HepG2 (cell line): ENCODE data around the gene SLX9. TPM values are rescaled to one million over a fixed set of nuclear protein-coding genes. Genes with fewer than 3 reads are reported as not detected.

ENCODE experiments used
- BCL6 ChIP-seq: IDR thresholded peaks from 2 replicates; pipeline ENCODE4 v1.6.1; 2016; ENCODE audit warnings: missing genetic modification reagents, missing compliant biosample characterization
- ZNF879 ChIP-seq: sonication (generic); formaldehyde crosslinking; IDR thresholded peaks from 2 replicates; pipeline ENCODE4 v1.8.1; 2023; ENCODE audit warnings: missing genetic modification reagents
- polyA plus RNA-seq, 8 experiments: library from polyadenylated mRNA; depleted of rRNA in 3 of 8; stranded (reverse) in 7 of 8; unstranded in 1 of 8; fragments of >200 nt; fragmentation: Illumina TruSeq in 4 of 8; extraction: Trizol in 4 of 8; gene quantifications; 2 replicates each; pipeline versions ENCODE4 v1.2.1 to v1.2.3, GENCODE V29; 2011 to 2016; ENCODE audit warnings: low read depth in 4 of 8, missing spikeins in 1 of 8, mixed read lengths in 1 of 8; ENCODE audit not compliant: insufficient read depth in 1 of 8
- total RNA-seq, 5 experiments: library from RNA; depleted of rRNA; stranded (reverse); fragments of >200 nt; fragmentation: Illumina TruSeq; extraction: Trizol; gene quantifications; 2 replicates each; pipeline ENCODE4 v1.2.3, GENCODE V29; 2016; ENCODE audit warnings: low read depth in 1 of 5
- TF ChIP-seq, protein P1 (sequence below), 2 experiments: fragments of 450-650 bp in 1 of 2; sonication (generic) in 1 of 2; formaldehyde crosslinking in 1 of 2; IDR thresholded peaks; 2 replicates each; pipeline versions ENCODE4 v1.6.1 to v1.8.0; 2016 to 2022; ENCODE audit warnings: antibody characterized with exemption in 1 of 2, mild to moderate bottlenecking in 1 of 2, missing genetic modification reagents in 1 of 2

SLX9 gene
- total and polyA plus RNA-seq, 2 of the 13 experiments (the other 11 are each of a cell fraction or from before 2014, with no cell fraction given) = 21.0 to 47.1 TPM

DNA sequence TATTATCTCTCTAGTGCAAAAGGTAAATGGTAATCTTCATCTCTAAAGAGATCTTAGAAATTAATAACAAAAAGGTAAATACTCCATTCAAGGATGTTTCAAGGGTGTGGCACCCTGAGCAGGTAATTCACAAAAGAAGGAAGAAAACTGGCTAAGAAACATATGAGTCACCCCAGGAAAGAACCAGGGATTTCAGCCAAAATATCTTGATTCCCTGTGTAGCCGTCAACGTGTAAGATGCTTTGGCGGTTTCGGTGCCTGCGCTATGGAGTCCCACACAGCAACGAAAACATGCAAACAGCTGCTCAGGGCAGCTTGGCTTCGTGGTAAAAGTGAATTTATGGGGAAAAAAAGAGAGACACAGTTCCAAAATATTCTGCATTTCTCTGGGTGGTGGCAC lies 22.9 kb upstream of the SLX9 start (continued):
- TF ChIP-seq, protein P1, sequence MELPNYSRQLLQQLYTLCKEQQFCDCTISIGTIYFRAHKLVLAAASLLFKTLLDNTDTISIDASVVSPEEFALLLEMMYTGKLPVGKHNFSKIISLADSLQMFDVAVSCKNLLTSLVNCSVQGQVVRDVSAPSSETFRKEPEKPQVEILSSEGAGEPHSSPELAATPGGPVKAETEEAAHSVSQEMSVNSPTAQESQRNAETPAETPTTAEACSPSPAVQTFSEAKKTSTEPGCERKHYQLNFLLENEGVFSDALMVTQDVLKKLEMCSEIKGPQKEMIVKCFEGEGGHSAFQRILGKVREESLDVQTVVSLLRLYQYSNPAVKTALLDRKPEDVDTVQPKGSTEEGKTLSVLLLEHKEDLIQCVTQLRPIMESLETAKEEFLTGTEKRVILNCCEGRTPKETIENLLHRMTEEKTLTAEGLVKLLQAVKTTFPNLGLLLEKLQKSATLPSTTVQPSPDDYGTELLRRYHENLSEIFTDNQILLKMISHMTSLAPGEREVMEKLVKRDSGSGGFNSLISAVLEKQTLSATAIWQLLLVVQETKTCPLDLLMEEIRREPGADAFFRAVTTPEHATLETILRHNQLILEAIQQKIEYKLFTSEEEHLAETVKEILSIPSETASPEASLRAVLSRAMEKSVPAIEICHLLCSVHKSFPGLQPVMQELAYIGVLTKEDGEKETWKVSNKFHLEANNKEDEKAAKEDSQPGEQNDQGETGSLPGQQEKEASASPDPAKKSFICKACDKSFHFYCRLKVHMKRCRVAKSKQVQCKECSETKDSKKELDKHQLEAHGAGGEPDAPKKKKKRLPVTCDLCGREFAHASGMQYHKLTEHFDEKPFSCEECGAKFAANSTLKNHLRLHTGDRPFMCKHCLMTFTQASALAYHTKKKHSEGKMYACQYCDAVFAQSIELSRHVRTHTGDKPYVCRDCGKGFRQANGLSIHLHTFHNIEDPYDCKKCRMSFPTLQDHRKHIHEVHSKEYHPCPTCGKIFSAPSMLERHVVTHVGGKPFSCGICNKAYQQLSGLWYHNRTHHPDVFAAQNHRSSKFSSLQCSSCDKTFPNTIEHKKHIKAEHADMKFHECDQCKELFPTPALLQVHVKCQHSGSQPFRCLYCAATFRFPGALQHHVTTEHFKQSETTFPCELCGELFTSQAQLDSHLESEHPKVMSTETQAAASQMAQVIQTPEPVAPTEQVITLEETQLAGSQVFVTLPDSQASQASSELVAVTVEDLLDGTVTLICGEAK (IDR thresholded peaks at IDR 0.05) = no peak
- TF ChIP-seq, protein P1 (CRISPR knock-in tag; IDR thresholded peaks at IDR 0.05) = no peak
- no peak for TF ChIP-seq ZNF879
- no peak for TF ChIP-seq BCL6 (CRISPR knock-in tag)
